AG08395 (cell line): ENCODE data around the gene MYOM1.
A peak's percentile ranks its signal among the peaks of the same experiment; 100 is the strongest.

Source experiments
- DNase-seq: peaks from one replicate; pipeline ENCODE4 v3.0.0; 2012; ENCODE audit warnings: mixed read lengths, low spot score

Gene MYOM1

DNA sequence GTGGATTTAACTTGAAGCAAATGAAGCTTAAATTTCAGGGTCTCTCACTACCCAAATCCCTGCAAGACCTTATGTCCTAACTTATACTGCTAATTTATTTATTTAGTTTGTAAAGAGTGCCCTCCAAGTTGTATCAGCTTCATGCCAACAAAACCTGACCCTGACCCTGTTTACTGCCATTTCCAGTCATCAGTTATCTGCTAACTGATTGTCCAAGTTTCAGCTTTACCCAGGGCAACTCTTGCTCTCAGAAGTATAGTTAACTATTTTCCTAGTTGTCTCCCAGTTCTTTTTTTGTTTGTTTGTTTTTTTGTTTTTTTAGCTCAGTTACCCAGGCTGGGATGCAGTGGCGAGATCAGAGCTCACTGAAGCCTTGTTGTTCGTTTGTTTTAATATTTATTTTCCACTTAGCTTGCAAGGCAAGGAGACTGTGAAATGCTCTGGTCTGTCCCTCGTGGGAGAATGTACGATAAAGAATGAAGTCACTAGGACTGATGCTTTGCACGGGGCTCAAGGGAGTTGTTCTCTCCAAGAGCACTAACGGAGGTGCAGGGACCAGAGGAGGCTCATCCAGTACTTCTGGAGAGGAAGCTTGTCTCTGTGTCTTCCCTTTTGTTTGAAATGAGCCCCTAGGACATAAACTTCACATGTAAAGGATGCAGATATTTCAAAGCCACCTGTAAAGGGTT lies 35.3 kb downstream of the MYOM1 start:
- DNase-seq = no peak

DNA sequence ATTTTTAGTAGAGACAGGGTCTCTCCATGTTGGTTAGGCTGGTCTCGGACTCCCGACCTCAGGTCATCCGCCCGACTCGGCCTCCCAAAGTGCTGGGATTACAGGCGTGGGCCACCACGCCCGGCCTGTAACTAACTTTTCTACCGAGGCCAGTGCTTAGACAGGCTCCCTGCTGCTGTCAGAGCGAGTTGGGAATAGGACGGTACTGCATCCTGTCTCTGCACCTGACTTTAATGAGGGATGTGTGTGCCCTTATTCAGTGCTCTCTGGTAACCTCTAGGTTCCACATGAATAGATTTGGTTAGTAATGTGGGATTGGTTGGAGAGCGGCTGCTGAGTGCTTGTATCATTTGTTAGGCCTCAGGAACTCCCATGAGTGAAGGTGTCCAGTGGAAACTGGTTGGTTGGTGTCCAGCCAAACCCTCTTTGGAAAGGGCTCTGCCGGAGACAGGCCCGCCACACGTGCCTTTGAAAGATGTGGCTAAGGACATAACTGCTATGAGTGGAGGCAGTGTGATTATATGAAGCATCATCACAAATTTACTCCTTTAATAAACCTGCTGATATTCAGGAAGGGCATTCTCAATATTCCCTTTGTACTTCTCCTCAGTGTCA lies 36.6 kb downstream of the MYOM1 start:
- DNase-seq = no peak

GRCh38 chr18:3180325-3180724 lies 39.4 kb downstream of the MYOM1 start:
- peak; percentile 9 for DNase-seq

- no peak for DNase-seq
These were observed 40.2 kb downstream of the MYOM1 start for GRCh38 chr18:3179430-3180089.

- no peak for DNase-seq
These were observed 41.7 kb downstream of the MYOM1 start for GRCh38 chr18:3177902-3178687.

GRCh38 chr18:3175195-3175758 lies 44.5 kb downstream of the MYOM1 start:
- no peak for DNase-seq

GRCh38 chr18:3172097-3172496 lies 47.7 kb downstream of the MYOM1 start:
- no peak for DNase-seq

DNA sequence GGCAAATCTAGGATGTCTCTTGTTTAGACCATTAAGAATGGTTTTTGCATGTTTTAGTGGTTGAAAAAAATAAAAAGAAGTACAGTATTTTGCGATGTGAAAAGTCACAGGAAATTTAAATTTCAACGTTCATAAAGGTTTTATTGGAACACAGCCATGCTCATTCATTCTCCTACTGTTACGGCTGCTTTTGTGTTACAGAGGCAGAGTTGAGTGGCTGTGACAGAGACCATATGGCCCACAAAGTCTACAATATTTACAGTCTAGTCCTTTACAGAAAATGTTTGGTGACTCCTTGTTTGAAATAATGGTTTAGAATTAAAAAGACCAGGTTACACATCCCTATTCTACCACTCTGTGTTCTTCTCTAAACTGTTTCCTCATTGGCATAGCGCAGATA lies 48.1 kb downstream of the MYOM1 start:
- DNase-seq = no peak

- no peak for DNase-seq
These were observed 49.2 kb downstream of the MYOM1 start for GRCh38 chr18:3170441-3171161.

DNA sequence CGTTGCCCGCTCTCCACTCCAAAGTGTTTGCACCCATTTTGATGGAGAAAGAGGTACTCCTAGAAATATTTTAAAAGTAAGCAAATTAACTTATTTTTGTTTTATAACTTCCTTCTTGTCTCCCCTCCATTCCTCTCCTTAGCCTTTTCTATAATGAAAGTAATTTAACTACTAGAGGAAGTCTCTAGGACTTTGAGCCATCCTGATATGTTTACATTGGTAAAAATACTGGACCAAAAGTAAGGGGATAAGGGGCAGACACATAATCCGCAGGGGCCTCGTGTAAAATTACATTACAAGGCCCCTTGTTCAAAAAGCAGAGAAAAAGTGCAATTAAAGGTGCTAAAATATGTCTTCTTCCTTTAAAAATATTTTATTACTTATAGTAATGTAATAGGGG lies 55.4 kb downstream of the MYOM1 start:
- DNase-seq = no peak

DNA sequence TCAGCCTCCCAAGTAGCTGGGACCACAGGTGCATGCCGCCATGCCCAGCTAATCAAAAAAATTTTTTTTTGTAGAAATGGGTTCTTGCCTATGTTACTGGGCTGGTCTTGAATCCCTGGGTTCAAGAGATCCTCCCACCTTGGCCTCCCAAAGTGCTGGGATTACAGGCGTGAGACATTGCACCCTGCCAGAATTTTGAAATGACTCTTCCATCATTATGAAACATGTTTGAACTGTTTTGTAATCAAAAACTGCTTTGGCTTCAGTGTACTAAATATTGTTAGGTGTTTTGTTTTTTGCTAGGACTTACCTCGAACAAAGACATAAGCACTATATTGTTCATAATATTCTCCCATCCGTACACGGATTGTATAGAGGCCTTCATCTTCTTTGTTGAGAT lies 55.8 kb downstream of the MYOM1 start:
- no peak for DNase-seq

DNA sequence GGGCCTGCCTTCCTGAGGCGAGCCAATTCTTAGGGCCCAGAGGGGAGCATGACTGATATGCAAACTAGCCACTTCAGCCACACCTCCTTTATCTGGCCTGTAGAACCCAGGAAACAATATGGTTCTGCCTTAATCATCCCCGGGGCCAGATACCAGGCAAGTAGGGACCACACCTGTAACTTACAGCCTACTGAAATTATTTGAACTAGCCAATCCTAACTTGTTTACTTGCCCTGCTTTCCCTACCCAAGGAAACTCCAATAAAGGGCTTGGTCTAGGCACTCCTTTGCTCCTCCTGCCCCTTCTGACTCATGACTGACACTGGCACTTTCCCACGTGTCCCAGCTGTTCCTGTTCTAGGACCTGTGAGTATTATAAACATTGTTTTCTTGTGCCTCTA lies 57.6 kb downstream of the MYOM1 start:
- no peak for DNase-seq

- DNase-seq = no peak
These were observed 59.9 kb downstream of the MYOM1 start for GRCh38 chr18:3159830-3160229.

DNA sequence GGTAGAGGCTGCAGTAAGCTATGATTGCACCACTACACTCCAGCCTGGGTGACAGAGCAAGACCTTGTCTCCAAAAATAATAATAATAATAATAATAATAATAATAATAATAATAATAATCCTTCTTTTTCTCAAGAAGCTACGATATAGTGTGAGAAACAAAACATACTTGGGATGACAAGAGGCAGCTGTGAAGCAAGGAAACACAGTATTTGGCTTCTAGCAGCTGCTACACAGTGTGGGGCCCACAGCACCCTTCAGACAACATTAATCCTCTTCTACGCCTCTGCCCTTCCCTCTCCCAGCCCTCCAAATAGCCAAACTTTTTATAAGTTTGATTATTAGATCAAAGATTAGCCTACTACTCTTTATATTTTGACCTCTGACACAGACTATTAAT lies 62.2 kb downstream of the MYOM1 start:
- DNase-seq = no peak

DNA sequence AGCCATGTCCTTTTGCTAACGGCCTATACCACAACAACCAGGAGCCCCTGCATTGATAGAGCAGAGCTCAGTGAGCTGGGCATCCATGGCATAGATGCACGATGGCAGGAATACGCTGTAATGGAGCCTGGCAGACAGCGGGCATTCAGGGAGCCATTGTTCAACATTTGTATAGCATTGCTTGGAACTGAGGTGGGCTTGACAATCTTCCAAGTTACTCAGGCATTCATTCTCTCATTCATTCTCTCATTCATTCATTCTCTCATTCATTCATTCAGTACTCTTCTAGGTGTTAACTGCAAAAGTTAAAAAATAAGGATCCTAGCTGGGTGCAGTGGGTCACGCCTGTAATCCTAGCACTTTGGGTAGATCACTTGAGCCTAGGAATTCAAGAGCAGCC lies 62.7 kb downstream of the MYOM1 start:
- DNase-seq = no peak

- DNase-seq = no peak
These were observed 63.5 kb downstream of the MYOM1 start for GRCh38 chr18:3156325-3156640.

DNA sequence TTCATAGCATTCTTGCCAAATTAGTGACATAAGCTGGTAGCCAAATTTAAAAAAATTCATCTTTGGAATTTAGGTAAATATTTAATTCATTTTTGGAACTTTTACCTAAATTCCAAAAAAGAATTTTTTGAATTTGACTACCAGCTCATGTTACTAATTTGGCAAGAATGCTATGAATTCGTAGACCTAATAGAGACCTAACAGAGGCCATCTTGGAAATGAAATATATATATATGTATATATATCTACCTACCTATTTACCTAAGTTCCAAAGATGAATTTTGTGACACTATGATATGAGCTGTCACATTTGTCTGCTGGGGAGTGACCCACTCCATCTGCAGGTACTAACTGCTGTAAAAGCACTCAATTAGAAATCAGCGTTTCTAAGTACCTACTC lies 65.6 kb downstream of the MYOM1 start:
- DNase-seq = no peak

GRCh38 chr18:3153107-3153704 lies 66.6 kb downstream of the MYOM1 start:
- DNase-seq = no peak

DNA sequence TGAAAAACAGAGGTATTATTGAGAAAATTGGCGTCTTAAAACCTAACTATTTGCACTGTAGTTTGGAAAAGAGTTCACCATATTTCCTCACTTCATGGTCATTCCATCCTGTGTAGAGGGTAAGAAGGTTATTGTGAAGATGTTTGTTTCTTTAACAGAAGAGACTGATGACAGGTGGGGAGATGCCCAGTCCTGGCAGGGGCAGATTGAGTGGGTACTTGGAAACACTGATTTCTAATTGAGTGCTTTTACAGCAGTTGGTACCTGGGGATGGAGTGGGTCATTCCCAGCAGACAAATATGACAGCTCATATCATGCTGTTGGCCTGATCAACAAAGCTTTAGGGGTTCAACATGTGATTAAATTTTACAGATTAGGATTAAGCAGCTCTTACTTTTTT lies 67.5 kb downstream of the MYOM1 start:
- DNase-seq = no peak

DNA sequence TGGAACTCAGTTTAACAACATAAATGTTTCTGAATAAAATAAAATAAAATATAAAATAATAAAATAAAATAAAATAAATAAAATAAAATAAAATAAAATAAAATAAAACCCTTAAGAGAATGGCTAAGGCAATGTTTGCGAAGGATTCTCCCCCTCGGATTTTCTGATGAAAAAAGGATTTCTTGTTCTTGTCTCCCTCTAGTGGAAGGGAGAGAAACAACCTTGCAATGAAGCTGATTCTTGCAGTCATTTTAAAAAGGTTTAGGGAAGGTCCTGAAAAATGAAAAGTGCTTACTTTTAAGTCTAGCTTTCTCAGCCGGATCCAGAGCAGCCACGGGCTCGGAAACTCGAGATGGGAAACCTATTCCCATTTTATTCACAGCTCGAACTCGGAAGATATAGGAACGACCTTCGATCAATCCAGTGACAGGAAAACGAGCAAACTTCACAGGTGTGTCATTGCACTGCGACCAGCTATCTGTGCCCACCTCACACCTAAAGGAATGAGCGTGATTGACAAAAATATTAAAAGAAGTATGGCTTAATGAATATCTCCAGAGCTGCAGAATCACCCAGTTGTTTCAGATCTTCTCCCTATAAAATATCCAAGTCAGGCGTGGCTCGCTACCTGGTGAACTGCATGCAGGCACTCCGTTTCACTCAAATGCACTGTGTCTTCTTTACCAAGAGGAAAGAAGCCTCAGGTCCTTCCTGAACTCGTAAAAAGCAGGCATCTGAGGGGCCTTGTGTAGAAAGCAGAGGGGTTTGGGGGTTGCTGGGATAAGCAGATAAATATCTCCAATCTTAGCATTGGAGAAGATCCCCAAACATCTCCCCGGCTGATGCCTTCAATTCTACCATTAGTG lies 68.1 kb downstream of the MYOM1 start:
- DNase-seq = peak; percentile 47

- DNase-seq = no peak
These were observed 69.1 kb downstream of the MYOM1 start for GRCh38 chr18:3150688-3151087.
